Cardiac fibroblast (primary cell): ENCODE data around the gene BACH2.

Source experiments
- DNase-seq, 2 donors: peaks; one replicate each; pipeline versions ENCODE4 v3.0.0 to v3.0.0-alpha.2; 2010; ENCODE audit warnings: low read depth in 2 of 2
- H3K4me3 ChIP-seq, 2 donors: replicated peaks in 1 of 2; 1 replicate in 1 of 2; 2 replicates in 1 of 2; pipeline ENCODE4 v1.5.1; 2011; ENCODE audit warnings: low read depth in 2 of 2, low read length in 2 of 2, mild to moderate bottlenecking in 2 of 2, moderate library complexity in 1 of 2
- CTCF ChIP-seq: IDR thresholded peaks from one replicate; pipeline ENCODE4 v1.5.1; 2011; ENCODE audit warnings: low read depth, mild to moderate bottlenecking, low read length, inconsistent platforms

The BACH2 gene

GRCh38 chr6:90231798-90232197 is 64.8 kb downstream of the BACH2 start:
- DNase-seq: no peak
- H3K4me3 ChIP-seq: no peak overlapping the region
- TF ChIP-seq CTCF: no peak

- no peak for TF ChIP-seq CTCF
- no peak for DNase-seq
- H3K4me3 ChIP-seq: no peak overlapping the region
Observed at GRCh38 chr6:90231308-90231707, 65.3 kb downstream of the BACH2 start.

- no peak overlapping the region for H3K4me3 ChIP-seq
- peak in 1 of 2 donors; percentile 18 for DNase-seq
- no peak for TF ChIP-seq CTCF
Observed at GRCh38 chr6:90230548-90231215, 66.0 kb downstream of the BACH2 start.

- DNase-seq: no peak
- H3K4me3 ChIP-seq: no peak overlapping the region
- no peak for TF ChIP-seq CTCF
Observed at GRCh38 chr6:90229331-90230010, 67.2 kb downstream of the BACH2 start.

GRCh38 chr6:90227673-90228072 is 69.0 kb downstream of the BACH2 start:
- no peak for TF ChIP-seq CTCF
- DNase-seq: no peak
- no peak overlapping the region for H3K4me3 ChIP-seq

- no peak for TF ChIP-seq CTCF
- no peak for DNase-seq
- no peak overlapping the region for H3K4me3 ChIP-seq
Observed at GRCh38 chr6:90227213-90227612, 69.4 kb downstream of the BACH2 start.
